Esophagus squamous epithelium (tissue), 4 donors: ENCODE data around the gene GBGT1.
"Not testable (repeated sequence)": the region's sequence is repeated elsewhere in the genome, so short reads cannot be mapped to it uniquely, and the experiment has no call there.

Experiments
- POLR2A ChIP-seq, 4 donors: fragments of 450-650 bp; IDR thresholded peaks; one replicate each; pipeline ENCODE4 v1.6.1; 2017; ENCODE audit warnings: antibody characterized with exemption in 4 of 4, mild to moderate bottlenecking in 4 of 4, moderate library complexity in 3 of 4
- TF ChIP-seq, protein P1 (sequence below), 6 experiments: fragments of 450-650 bp in 4 of 6; fragments of 200-600 bp in 2 of 6; sonication (generic) in 2 of 6; IDR thresholded peaks; one replicate each; pipeline ENCODE4 v1.5.1; 2016 to 2019; ENCODE audit warnings: antibody characterized with exemption in 6 of 6, mild to moderate bottlenecking in 4 of 6, moderate library complexity in 4 of 6

DNA sequence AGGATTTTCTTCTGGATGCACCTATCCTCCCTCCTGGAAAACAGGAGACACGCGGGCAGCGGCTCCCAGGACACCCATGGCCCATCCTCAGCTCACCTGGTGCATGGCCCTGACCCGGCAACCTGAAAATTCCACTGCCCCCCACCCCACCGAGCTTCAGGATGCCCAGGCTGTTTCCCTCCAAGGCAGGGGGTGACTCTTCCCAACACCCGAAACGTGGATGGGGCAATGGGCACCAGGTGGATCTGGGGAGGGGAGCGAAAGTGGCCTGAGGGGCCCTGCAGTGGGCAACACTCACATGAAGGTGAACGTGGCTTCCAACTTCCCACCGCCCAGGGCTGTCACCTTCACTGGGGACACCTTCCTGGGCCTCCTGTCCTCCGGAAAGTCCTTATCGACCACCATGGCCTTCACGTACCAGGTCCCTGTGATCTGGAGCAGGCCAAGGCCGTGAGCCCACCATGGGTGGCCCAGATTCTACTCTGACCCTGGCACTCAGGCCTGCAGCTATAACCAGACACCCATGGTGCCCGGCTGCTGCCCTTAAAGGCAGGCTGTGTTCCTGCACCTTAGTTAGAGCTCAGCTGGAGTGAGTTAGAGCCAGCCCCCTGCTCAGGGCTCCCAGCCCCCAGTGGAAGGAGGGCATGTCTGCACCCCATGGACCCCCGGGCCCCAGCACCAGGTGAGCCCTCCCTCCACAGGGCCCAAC, 44.6 kb upstream of the GBGT1 start:
- TF ChIP-seq, protein P1, sequence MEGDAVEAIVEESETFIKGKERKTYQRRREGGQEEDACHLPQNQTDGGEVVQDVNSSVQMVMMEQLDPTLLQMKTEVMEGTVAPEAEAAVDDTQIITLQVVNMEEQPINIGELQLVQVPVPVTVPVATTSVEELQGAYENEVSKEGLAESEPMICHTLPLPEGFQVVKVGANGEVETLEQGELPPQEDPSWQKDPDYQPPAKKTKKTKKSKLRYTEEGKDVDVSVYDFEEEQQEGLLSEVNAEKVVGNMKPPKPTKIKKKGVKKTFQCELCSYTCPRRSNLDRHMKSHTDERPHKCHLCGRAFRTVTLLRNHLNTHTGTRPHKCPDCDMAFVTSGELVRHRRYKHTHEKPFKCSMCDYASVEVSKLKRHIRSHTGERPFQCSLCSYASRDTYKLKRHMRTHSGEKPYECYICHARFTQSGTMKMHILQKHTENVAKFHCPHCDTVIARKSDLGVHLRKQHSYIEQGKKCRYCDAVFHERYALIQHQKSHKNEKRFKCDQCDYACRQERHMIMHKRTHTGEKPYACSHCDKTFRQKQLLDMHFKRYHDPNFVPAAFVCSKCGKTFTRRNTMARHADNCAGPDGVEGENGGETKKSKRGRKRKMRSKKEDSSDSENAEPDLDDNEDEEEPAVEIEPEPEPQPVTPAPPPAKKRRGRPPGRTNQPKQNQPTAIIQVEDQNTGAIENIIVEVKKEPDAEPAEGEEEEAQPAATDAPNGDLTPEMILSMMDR (IDR thresholded peaks at IDR 0.05) = not testable (repeated sequence)
- not testable (repeated sequence) for TF ChIP-seq POLR2A (IDR thresholded peaks at IDR 0.05)
